ENCODE data around the gene ACAD8. TPM values are rescaled to one million over a fixed set of nuclear protein-coding genes. Genes with fewer than 3 reads are reported as not detected.
"Not testable (repeated sequence)": the region's sequence is repeated elsewhere in the genome, so short reads cannot be mapped to it uniquely, and the experiment has no call there.

ACAD8 gene
- total RNA-seq, 5 donors from 2014 or later (not counting 1 experiment from before 2014, with no cell fraction given), result 22.1 to 40.2 (median 38.2) TPM

GRCh38 chr11:134282121-134283045, 29.0 kb downstream of the ACAD8 start:
- no peak for ATAC-seq (replicated peaks in 1 of 4)
- no peak overlapping the region for H3K27ac ChIP-seq (ENCODE audit: low read length)
- H3K4me1 Mint-ChIP-seq, result peaks cover 0 to 2% (median under 1%) of the 10 kb centered on the region in 3 donors
- H3K4me3 ChIP-seq (ENCODE audit: control insufficient read depth in 1 of 2, extremely low read depth in 1 of 2, low read length in 1 of 2), result no peak overlapping the region
- peaks cover 0 to 4% (median 0%) of the 10 kb centered on the region in 3 donors for H3K9me3 Mint-ChIP-seq
- H3K27me3 ChIP-seq (replicated peaks in 1 of 2; ENCODE audit: control insufficient read depth in 2 of 2, extremely low read depth in 1 of 2, insufficient read depth in 2 of 2, low read length in 1 of 2), result peaks cover 2 to 12% of the 10 kb centered on the region in 2 experiments
- H3K9me3 ChIP-seq, result no peaks in the 10 kb centered on the region
- POLR2A ChIA-PET, result interaction anchor here in 1 of 2 donors (0.6 kb wide), 1 partner anchor 161 kb away, joined by 5 read pairs; no protein-coding TSS in a partner anchor
- DNase-seq, result peak in 1 of 35 experiments; percentile 21
- no peaks in the 10 kb centered on the region for H3K36me3 Mint-ChIP-seq
- CTCF ChIA-PET, result no interaction called here
- no peak overlapping the region for H3K4me3 Mint-ChIP-seq
- no peak overlapping the region for H3K27ac Mint-ChIP-seq
- 94% methylated on average over 18 of the region's 22 CpGs for WGBS (ENCODE audit: insufficient coverage)
- H3K36me3 ChIP-seq (ENCODE audit: control insufficient read depth in 2 of 2, extremely low read depth in 1 of 2, insufficient read depth in 1 of 2, low read length in 1 of 2), result no peaks in the 10 kb centered on the region
- H3K4me1 ChIP-seq (ENCODE audit: control insufficient read depth in 1 of 2, extremely low read depth in 1 of 2, insufficient read depth in 2 of 2, low read length in 2 of 2), result no peaks in the 10 kb centered on the region
- peaks cover under 1 to 3% of the 10 kb centered on the region in 2 donors for H3K27me3 Mint-ChIP-seq

DNA sequence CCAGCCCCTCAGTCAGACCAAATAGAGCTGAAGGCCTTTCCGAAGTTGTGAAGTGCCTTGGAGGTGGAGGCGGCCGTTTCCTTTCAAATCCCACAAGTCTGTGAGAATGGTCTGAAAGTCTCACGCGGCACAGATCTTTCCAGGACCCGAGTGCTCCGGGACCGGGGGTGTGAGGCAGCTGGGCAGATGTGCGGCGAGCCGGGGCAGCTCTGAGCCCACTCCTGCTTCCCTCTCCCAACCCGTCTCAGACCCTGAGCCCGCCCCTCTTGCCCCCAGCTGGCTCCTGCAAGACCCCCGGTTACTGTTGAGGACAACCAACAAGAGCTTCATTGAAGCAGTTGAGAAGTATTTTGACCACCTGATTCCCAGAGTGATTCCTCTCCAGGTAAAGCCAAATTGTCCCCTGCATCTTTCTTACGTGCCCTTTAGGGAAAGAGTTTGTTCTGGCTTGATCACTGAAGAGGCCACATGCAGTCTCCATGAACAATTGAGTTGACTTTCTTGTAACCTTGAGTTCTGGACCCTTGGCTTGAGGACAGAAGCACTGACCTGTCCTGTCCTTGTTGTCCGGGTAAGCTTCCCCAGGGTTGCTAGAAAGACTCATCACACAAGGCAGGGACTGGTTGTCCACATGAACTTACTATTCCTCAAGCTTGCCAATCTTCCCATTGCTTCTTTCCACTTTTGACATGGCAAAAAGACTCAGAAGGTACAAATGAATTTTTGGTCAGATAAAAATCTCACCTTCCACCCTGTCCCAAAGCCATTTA, 30.3 kb downstream of the ACAD8 start:
- H3K4me3 ChIP-seq (ENCODE audit: control insufficient read depth in 1 of 2, extremely low read depth in 1 of 2, low read length in 1 of 2), result no peak overlapping the region
- WGBS (ENCODE audit: insufficient coverage), result 84% methylated on average over 5 of the region's 16 CpGs
- peaks cover 0 to 7% of the 10 kb centered on the region in 2 experiments for H3K27me3 ChIP-seq (replicated peaks in 1 of 2; ENCODE audit: control insufficient read depth in 2 of 2, extremely low read depth in 1 of 2, insufficient read depth in 2 of 2, low read length in 1 of 2)
- ATAC-seq (replicated peaks in 1 of 4) (no peak), DNase-seq (peak in 1 of 35 experiments; percentile 9)
- ChIA-PET CTCF (no interaction called here), POLR2A (interaction anchor here in 1 of 2 donors (0.5 kb wide), 1 partner anchor 98 kb away, joined by 3 read pairs; no protein-coding TSS in a partner anchor)
- no peak overlapping the region for H3K27ac ChIP-seq (ENCODE audit: low read length)
- H3K4me3 Mint-ChIP-seq, result no peak overlapping the region
- peaks cover 0 to 2% of the 10 kb centered on the region in 2 donors for H3K27me3 Mint-ChIP-seq
- H3K36me3 Mint-ChIP-seq, result no peaks in the 10 kb centered on the region
- H3K9me3 Mint-ChIP-seq, result peaks cover 0 to 2% (median 0%) of the 10 kb centered on the region in 3 donors
- no peaks in the 10 kb centered on the region for H3K4me1 Mint-ChIP-seq
- H3K36me3 ChIP-seq (ENCODE audit: control insufficient read depth in 2 of 2, extremely low read depth in 1 of 2, insufficient read depth in 1 of 2, low read length in 1 of 2), result no peaks in the 10 kb centered on the region
- H3K27ac Mint-ChIP-seq, result no peak overlapping the region
- H3K9me3 ChIP-seq, result no peaks in the 10 kb centered on the region
- no peaks in the 10 kb centered on the region for H3K4me1 ChIP-seq (ENCODE audit: control insufficient read depth in 1 of 2, extremely low read depth in 1 of 2, insufficient read depth in 2 of 2, low read length in 2 of 2)

- no CpG with 5 or more reads among the region's 5 CpGs for WGBS (ENCODE audit: insufficient coverage)
- H3K36me3 Mint-ChIP-seq; H3K4me3 ChIP-seq (ENCODE audit: control insufficient read depth in 1 of 2, extremely low read depth in 1 of 2, low read length in 1 of 2); H3K27me3 Mint-ChIP-seq; CTCF ChIA-PET; H3K27ac Mint-ChIP-seq; H3K4me1 Mint-ChIP-seq; ATAC-seq (replicated peaks in 1 of 4); H3K4me1 ChIP-seq (ENCODE audit: control insufficient read depth in 1 of 2, extremely low read depth in 1 of 2, insufficient read depth in 2 of 2, low read length in 2 of 2); H3K4me3 Mint-ChIP-seq; POLR2A ChIA-PET; H3K9me3 Mint-ChIP-seq; DNase-seq; H3K27me3 ChIP-seq (replicated peaks in 1 of 2; ENCODE audit: control insufficient read depth in 2 of 2, extremely low read depth in 1 of 2, insufficient read depth in 2 of 2, low read length in 1 of 2); H3K27ac ChIP-seq (ENCODE audit: low read length); H3K36me3 ChIP-seq (ENCODE audit: control insufficient read depth in 2 of 2, extremely low read depth in 1 of 2, insufficient read depth in 1 of 2, low read length in 1 of 2); H3K9me3 ChIP-seq: not testable (repeated sequence)
Observed at GRCh38 chr11:134284349-134284748, 31.0 kb downstream of the ACAD8 start.

DNA sequence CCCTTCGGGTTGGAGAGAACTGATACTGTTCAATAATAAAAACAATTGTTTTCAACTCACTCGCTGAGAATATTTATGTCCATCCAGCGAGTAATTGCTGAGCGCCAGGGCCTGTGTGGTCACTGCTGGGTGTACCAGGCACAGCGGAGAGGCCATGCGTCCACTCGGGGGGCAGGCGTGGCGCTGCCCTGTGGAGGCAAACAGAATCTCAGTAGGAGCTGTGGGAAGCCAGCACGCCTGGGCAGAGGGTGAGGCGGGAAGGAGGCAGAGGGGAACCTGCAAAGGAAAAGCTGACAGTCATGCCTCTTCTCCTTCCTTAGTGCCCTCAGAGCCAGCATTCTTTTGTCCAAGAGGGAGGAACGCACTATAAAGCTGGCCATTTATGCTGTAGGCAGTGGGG, 34.2 kb downstream of the ACAD8 start:
- 96% methylated on average over 11 of the region's 12 CpGs for WGBS (ENCODE audit: insufficient coverage)
- no peak overlapping the region for H3K27ac ChIP-seq (ENCODE audit: low read length)
- POLR2A ChIA-PET, result no interaction called here

GRCh38 chr11:134288486-134288885, 35.1 kb downstream of the ACAD8 start:
- no peaks in the 10 kb centered on the region for H3K4me1 ChIP-seq (ENCODE audit: control insufficient read depth in 1 of 2, extremely low read depth in 1 of 2, insufficient read depth in 2 of 2, low read length in 2 of 2)
- ATAC-seq (replicated peaks in 1 of 4) (no peak), DNase-seq (peak in 1 of 35 experiments; percentile 13)
- H3K36me3 Mint-ChIP-seq, result no peaks in the 10 kb centered on the region
- ChIA-PET CTCF (no interaction called here), POLR2A (no interaction called here)
- peaks cover 0 to 3% of the 10 kb centered on the region in 2 experiments for H3K27me3 ChIP-seq (replicated peaks in 1 of 2; ENCODE audit: control insufficient read depth in 2 of 2, extremely low read depth in 1 of 2, insufficient read depth in 2 of 2, low read length in 1 of 2)
- no peak overlapping the region for H3K4me3 ChIP-seq (ENCODE audit: control insufficient read depth in 1 of 2, extremely low read depth in 1 of 2, low read length in 1 of 2)
- WGBS (ENCODE audit: insufficient coverage), result 95% methylated on average over 8 of the region's 13 CpGs
- no peaks in the 10 kb centered on the region for H3K36me3 ChIP-seq (ENCODE audit: control insufficient read depth in 2 of 2, extremely low read depth in 1 of 2, insufficient read depth in 1 of 2, low read length in 1 of 2)
- no peak overlapping the region for H3K27ac ChIP-seq (ENCODE audit: low read length)
- no peaks in the 10 kb centered on the region for H3K9me3 Mint-ChIP-seq
- no peaks in the 10 kb centered on the region for H3K27me3 Mint-ChIP-seq
- H3K4me3 Mint-ChIP-seq, result no peak overlapping the region
- H3K4me1 Mint-ChIP-seq, result no peaks in the 10 kb centered on the region
- no peak overlapping the region for H3K27ac Mint-ChIP-seq
- no peaks in the 10 kb centered on the region for H3K9me3 ChIP-seq

More for the DNA sequence above, 34.2 kb downstream of the ACAD8 start:
- CTCF ChIA-PET, result no interaction called here
- Histone ChIP-seq H3K36me3 (ENCODE audit: control insufficient read depth in 2 of 2, extremely low read depth in 1 of 2, insufficient read depth in 1 of 2, low read length in 1 of 2) (no peaks in the 10 kb centered on the region), H3K4me1 (ENCODE audit: control insufficient read depth in 1 of 2, extremely low read depth in 1 of 2, insufficient read depth in 2 of 2, low read length in 2 of 2) (no peaks in the 10 kb centered on the region), H3K4me3 (ENCODE audit: control insufficient read depth in 1 of 2, extremely low read depth in 1 of 2, low read length in 1 of 2) (no peak overlapping the region), H3K27me3 (replicated peaks in 1 of 2; ENCODE audit: control insufficient read depth in 2 of 2, extremely low read depth in 1 of 2, insufficient read depth in 2 of 2, low read length in 1 of 2) (peaks cover 0 to 4% of the 10 kb centered on the region in 2 experiments), H3K9me3 (no peaks in the 10 kb centered on the region)
- Mint-ChIP-seq H3K27ac (no peak overlapping the region), H3K27me3 (no peaks in the 10 kb centered on the region), H3K4me1 (no peaks in the 10 kb centered on the region), H3K4me3 (no peak overlapping the region), H3K9me3 (no peaks in the 10 kb centered on the region), H3K36me3 (no peaks in the 10 kb centered on the region)
- ATAC-seq (replicated peaks in 1 of 4) (no peak), DNase-seq (peak in 1 of 35 experiments; percentile 14)

DNA sequence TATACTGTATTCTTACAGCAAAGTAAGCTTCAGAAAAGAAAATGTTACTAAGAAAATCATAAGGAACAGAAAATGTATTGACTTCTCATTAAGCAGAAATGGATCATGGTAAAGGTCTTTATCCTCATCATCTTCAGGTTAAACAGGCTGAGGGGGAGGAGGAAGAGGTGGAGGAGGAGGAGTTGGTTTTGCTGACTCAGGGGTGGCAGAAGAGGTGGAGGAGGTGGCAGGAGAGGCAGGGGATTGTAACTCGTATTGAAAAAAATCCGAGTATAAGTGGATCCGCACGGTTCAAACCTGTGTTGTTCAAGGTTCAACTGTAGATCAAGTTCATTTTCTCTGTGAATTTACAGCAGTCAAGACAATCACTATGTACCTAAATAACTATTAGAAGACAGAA, 35.8 kb downstream of the ACAD8 start:
- 81% methylated on average over 4 of the region's 4 CpGs for WGBS (ENCODE audit: insufficient coverage)
- no peak overlapping the region for H3K4me3 ChIP-seq (ENCODE audit: control insufficient read depth in 1 of 2, extremely low read depth in 1 of 2, low read length in 1 of 2)
- no peaks in the 10 kb centered on the region for H3K9me3 Mint-ChIP-seq
- no peak for DNase-seq
- no peaks in the 10 kb centered on the region for H3K4me1 Mint-ChIP-seq
- no peak for ATAC-seq (replicated peaks in 1 of 4)
- CTCF ChIA-PET, result interaction anchor here in 1 of 2 donors (0.5 kb wide), 1 partner anchor 19 kb away, joined by 5 read pairs; no protein-coding TSS in a partner anchor
- no peaks in the 10 kb centered on the region for H3K36me3 ChIP-seq (ENCODE audit: control insufficient read depth in 2 of 2, extremely low read depth in 1 of 2, insufficient read depth in 1 of 2, low read length in 1 of 2)
- POLR2A ChIA-PET, result no interaction called here
- H3K27ac ChIP-seq (ENCODE audit: low read length), result no peak overlapping the region
- H3K36me3 Mint-ChIP-seq, result no peaks in the 10 kb centered on the region
- no peaks in the 10 kb centered on the region for H3K4me1 ChIP-seq (ENCODE audit: control insufficient read depth in 1 of 2, extremely low read depth in 1 of 2, insufficient read depth in 2 of 2, low read length in 2 of 2)
- peaks cover 0 to 3% of the 10 kb centered on the region in 2 experiments for H3K27me3 ChIP-seq (replicated peaks in 1 of 2; ENCODE audit: control insufficient read depth in 2 of 2, extremely low read depth in 1 of 2, insufficient read depth in 2 of 2, low read length in 1 of 2)
- no peak overlapping the region for H3K27ac Mint-ChIP-seq
- H3K4me3 Mint-ChIP-seq, result no peak overlapping the region
- H3K9me3 ChIP-seq, result no peaks in the 10 kb centered on the region
- H3K27me3 Mint-ChIP-seq, result no peaks in the 10 kb centered on the region

All from T-cell (primary cell).